Measurements from ENCODE around the gene BTRC.
"Not testable (repeated sequence)": the region's sequence is repeated elsewhere in the genome, so short reads cannot be mapped to it uniquely, and the experiment has no call there.

The BTRC gene

GRCh38 chr10:101577121-101577871 lies 223.3 kb downstream of the BTRC start:
- in situ Hi-C loops (cut with MboI; ENCODE audit: low sequenced_read_pairs): no loop called here

GRCh38 chr10:101578192-101578591 lies 224.2 kb downstream of the BTRC start:
- in situ Hi-C loops (cut with MboI; ENCODE audit: low sequenced_read_pairs): no loop called here

GRCh38 chr10:101578803-101579515 lies 225.0 kb downstream of the BTRC start:
- in situ Hi-C loops (cut with MboI; ENCODE audit: low sequenced_read_pairs): no loop called here

- in situ Hi-C loops (cut with MboI; ENCODE audit: low sequenced_read_pairs): no loop called here
Measured at GRCh38 chr10:101579516-101579870, 225.5 kb downstream of the BTRC start.

GRCh38 chr10:101580486-101581399 lies 226.8 kb downstream of the BTRC start:
- in situ Hi-C loops (cut with MboI; ENCODE audit: low sequenced_read_pairs): no loop called here

GRCh38 chr10:101585841-101586240 lies 231.9 kb downstream of the BTRC start:
- in situ Hi-C loops (cut with MboI; ENCODE audit: low sequenced_read_pairs): no loop called here

- in situ Hi-C loops (cut with MboI; ENCODE audit: low sequenced_read_pairs): no loop called here
Measured at GRCh38 chr10:101587725-101588653, 234.0 kb downstream of the BTRC start, which contains the start of the genes DPCD and POLL. TSS of gene DPCD (plus strand) at chr10:101588321. CDS start at chr10:101588337, 16 bp downstream. TSS of gene POLL (minus strand) at chr10:101588257. CDS start at chr10:101587360, 897 bp downstream.

- in situ Hi-C loops (cut with MboI; ENCODE audit: low sequenced_read_pairs): no loop called here
Measured at GRCh38 chr10:101588879-101589278, 234.9 kb downstream of the BTRC start.

GRCh38 chr10:101593331-101593730 lies 239.4 kb downstream of the BTRC start:
- in situ Hi-C loops (cut with MboI; ENCODE audit: low sequenced_read_pairs): not testable (repeated sequence)

GRCh38 chr10:101595591-101596433 lies 241.8 kb downstream of the BTRC start:
- in situ Hi-C loops (cut with MboI; ENCODE audit: low sequenced_read_pairs): no loop called here

- in situ Hi-C loops (cut with MboI; ENCODE audit: low sequenced_read_pairs): no loop called here
Measured at GRCh38 chr10:101597091-101597900, 243.3 kb downstream of the BTRC start.

- in situ Hi-C loops (cut with MboI; ENCODE audit: low sequenced_read_pairs): loop anchor here (25.0 kb wide), 1 partner anchor 186 kb away; the partner anchor contains the start of genes FGF8 and NPM3
Measured at GRCh38 chr10:101601541-101601940, 247.6 kb downstream of the BTRC start.

GRCh38 chr10:101602761-101603398 lies 248.9 kb downstream of the BTRC start:
- in situ Hi-C loops (cut with MboI; ENCODE audit: low sequenced_read_pairs): loop anchor here (25.0 kb wide), 1 partner anchor 184 kb away; the partner anchor contains the start of genes FGF8 and NPM3
